BJ (cell line): Measurements from ENCODE around the gene EIF3A. TPM values are rescaled to one million over a fixed set of nuclear protein-coding genes. Genes with fewer than 3 reads are reported as not detected.

ENCODE experiments used
- CTCF ChIA-PET: fragments of 350-600 bp; formaldehyde crosslinking; extraction: SDS; loops from one replicate; lab custom pipeline; 2021; ENCODE audit warnings: antibody characterized with exemption, inconsistent platforms; lab: Yijun Ruan, JAX
- POLR2A ChIA-PET: fragments of 300-600 bp; sonication (Branson Sonifier 250); formaldehyde crosslinking; extraction: SDS; loops from one replicate; lab custom pipeline; 2021; ENCODE audit warnings: antibody characterized with exemption; lab: Charles Lee
- DNase-seq: peaks from one replicate; pipeline ENCODE4 v3.0.0-alpha.2; 2011; ENCODE audit warnings: low read depth
- H3K27me3 ChIP-seq: 2 replicates; pipeline ENCODE4 v1.6.0; 2011; ENCODE audit warnings: low read length; ENCODE audit not compliant: control insufficient read depth, insufficient read depth
- H3K36me3 ChIP-seq: 2 replicates; pipeline ENCODE4 v1.5.1; 2011; ENCODE audit warnings: low read length; ENCODE audit not compliant: control insufficient read depth, insufficient read depth
- H3K4me3 ChIP-seq: 2 replicates; pipeline ENCODE4 v1.5.1; 2011; ENCODE audit warnings: low read depth, mild to moderate bottlenecking, control low read depth, low read length
- polyA minus RNA-seq: library from RNA; depleted of rRNA, polyadenylated mRNA; stranded (reverse); fragments of >200 nt; gene quantifications from 2 replicates; pipeline ENCODE4 v1.2.3, GENCODE V29; 2011; rRNA and poly(A)+ RNA removed
- polyA plus RNA-seq: library from polyadenylated mRNA; depleted of rRNA; stranded (reverse); fragments of >200 nt; gene quantifications from 2 replicates; pipeline ENCODE4 v1.2.3, GENCODE V29; 2011; rRNA removed
- TF ChIP-seq, protein P1 (sequence below): IDR thresholded peaks from 2 replicates; pipeline ENCODE4 v1.5.1; 2011; ENCODE audit warnings: low read depth, mild to moderate bottlenecking, control low read depth, inconsistent platforms, low read length, moderate library complexity; ENCODE audit not compliant: insufficient read depth

The EIF3A gene, protein sequence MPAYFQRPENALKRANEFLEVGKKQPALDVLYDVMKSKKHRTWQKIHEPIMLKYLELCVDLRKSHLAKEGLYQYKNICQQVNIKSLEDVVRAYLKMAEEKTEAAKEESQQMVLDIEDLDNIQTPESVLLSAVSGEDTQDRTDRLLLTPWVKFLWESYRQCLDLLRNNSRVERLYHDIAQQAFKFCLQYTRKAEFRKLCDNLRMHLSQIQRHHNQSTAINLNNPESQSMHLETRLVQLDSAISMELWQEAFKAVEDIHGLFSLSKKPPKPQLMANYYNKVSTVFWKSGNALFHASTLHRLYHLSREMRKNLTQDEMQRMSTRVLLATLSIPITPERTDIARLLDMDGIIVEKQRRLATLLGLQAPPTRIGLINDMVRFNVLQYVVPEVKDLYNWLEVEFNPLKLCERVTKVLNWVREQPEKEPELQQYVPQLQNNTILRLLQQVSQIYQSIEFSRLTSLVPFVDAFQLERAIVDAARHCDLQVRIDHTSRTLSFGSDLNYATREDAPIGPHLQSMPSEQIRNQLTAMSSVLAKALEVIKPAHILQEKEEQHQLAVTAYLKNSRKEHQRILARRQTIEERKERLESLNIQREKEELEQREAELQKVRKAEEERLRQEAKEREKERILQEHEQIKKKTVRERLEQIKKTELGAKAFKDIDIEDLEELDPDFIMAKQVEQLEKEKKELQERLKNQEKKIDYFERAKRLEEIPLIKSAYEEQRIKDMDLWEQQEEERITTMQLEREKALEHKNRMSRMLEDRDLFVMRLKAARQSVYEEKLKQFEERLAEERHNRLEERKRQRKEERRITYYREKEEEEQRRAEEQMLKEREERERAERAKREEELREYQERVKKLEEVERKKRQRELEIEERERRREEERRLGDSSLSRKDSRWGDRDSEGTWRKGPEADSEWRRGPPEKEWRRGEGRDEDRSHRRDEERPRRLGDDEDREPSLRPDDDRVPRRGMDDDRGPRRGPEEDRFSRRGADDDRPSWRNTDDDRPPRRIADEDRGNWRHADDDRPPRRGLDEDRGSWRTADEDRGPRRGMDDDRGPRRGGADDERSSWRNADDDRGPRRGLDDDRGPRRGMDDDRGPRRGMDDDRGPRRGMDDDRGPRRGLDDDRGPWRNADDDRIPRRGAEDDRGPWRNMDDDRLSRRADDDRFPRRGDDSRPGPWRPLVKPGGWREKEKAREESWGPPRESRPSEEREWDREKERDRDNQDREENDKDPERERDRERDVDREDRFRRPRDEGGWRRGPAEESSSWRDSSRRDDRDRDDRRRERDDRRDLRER (N-terminal part only)
- polyA plus RNA-seq (17.5 and 36.1 TPM in 2 replicates), polyA minus RNA-seq (31.0 and 53.3 TPM in 2 replicates)

DNA sequence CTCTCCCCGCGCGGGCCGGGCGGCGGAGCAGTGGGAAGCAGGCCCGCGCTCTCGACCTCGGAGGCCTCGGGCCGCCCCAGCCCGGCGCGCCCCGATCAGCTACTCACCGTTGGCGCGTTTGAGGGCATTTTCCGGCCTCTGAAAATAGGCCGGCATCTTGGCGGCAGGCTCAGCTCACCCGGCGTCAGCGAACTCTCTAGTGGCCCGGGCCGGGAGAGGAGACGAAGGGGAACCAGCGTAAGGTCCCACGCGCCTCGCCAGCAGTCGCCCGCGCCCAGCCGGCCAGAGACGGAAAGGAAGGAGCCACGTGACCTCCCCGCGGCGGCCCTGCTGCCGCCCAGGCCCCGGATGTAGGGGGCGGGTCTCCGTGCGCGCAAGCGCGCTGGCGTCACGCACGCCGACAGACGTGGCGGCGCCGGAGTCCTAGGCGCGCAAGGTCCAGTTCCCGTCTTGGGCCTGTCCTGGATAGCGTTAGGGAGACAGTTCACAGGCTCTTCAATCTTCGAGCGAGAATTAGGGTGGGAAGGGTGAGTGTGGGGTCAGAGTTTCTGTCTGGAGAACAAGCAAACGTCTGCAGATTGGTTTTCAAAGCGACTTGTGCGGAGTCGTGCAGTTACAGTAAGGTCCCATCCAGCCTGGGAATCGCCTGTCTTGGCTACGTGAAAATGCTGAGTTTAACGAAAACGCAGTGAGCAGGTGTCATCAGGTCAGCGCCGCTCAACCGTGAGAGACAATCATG, at the start of gene EIF3A:
EIF3A (minus strand) TSS at position 297 of the 739 bp plus-strand sequence; CDS start at position 156, 141 bp downstream.
- CTCF ChIA-PET = no interaction called here
- DNase-seq = peak; percentile 51
- TF ChIP-seq, protein P1, sequence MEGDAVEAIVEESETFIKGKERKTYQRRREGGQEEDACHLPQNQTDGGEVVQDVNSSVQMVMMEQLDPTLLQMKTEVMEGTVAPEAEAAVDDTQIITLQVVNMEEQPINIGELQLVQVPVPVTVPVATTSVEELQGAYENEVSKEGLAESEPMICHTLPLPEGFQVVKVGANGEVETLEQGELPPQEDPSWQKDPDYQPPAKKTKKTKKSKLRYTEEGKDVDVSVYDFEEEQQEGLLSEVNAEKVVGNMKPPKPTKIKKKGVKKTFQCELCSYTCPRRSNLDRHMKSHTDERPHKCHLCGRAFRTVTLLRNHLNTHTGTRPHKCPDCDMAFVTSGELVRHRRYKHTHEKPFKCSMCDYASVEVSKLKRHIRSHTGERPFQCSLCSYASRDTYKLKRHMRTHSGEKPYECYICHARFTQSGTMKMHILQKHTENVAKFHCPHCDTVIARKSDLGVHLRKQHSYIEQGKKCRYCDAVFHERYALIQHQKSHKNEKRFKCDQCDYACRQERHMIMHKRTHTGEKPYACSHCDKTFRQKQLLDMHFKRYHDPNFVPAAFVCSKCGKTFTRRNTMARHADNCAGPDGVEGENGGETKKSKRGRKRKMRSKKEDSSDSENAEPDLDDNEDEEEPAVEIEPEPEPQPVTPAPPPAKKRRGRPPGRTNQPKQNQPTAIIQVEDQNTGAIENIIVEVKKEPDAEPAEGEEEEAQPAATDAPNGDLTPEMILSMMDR = no peak
- no peaks in the 10 kb centered on the region for H3K27me3 ChIP-seq
- POLR2A ChIA-PET = interaction anchor here (0.6 kb wide), 1 partner anchor 10 kb away, joined by 3 read pairs; no protein-coding TSS in a partner anchor
- no peaks in the 10 kb centered on the region for H3K36me3 ChIP-seq
- H3K4me3 ChIP-seq = peak within 1 kb of the TSS; percentile 93

DNA sequence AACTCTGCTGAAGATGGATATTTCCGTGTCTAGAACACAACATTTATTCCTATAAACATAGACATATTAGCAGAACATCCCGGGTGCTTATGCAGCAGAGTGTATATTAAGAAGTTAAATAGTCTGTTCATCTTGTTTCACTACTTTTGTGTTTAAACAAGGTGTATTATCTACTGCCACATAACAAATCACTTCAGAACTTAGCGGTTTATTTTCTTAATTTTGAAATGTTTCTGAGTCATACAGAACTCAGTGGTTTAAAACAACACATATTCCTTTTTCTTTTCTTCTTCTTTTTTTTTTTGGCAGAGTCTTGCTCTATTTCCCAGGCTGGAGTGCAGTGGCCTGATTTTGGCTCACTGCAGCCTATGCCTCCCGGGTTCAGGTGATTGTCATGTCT, 49.1 kb upstream of the EIF3A start:
- POLR2A ChIA-PET = no interaction called here
- DNase-seq = no peak
- peaks cover 18% of the 10 kb centered on the region for H3K36me3 ChIP-seq
- TF ChIP-seq, protein P1 = no peak
- H3K4me3 ChIP-seq = no peak overlapping the region
- CTCF ChIA-PET = no interaction called here
- no peaks in the 10 kb centered on the region for H3K27me3 ChIP-seq

DNA sequence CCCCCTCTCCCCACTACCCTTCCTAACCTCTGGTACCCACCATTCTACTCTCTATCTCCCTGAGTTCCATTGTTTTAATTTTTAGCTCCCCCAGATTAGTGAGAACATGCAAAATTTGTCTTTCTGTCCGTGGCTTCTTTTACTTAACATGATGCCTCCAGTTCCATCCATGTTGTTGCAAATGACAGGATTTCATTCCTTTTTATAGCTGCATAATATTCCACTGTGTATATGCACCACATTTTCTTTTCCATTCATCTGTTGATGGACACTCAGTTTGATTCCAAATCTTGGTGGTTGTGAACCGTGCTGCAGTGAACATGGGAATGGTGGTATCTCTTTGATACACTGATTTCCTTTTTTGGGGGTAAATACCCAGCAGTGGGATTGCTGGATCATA, 45.3 kb upstream of the EIF3A start:
- CTCF ChIA-PET = no interaction called here
- H3K4me3 ChIP-seq = no peak overlapping the region
- no peaks in the 10 kb centered on the region for H3K27me3 ChIP-seq
- POLR2A ChIA-PET = no interaction called here
- TF ChIP-seq, protein P1 = no peak
- peaks cover 14% of the 10 kb centered on the region for H3K36me3 ChIP-seq
- no peak for DNase-seq

DNA sequence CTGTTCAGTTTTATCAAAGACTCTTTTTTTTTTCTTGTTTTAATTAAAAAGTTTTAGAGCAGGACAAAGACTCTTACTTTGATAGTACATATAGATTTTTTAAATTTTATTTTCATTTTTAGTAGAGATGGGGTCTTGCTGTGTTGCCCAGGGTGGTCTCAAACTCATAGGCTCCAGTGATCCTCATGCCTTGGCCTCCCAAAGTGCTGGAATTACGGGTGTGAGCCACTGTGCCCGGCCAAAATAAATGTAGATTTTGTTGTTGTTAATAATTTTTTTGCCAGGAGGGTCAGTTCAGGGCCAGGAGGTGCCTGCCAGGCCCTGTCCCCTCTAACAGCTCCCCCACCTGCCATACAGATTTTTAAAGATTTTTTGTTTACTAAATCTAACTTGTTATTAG, 40.3 kb upstream of the EIF3A start:
- POLR2A ChIA-PET = no interaction called here
- no peak for DNase-seq
- TF ChIP-seq, protein P1 = no peak
- no peak overlapping the region for H3K4me3 ChIP-seq
- no peaks in the 10 kb centered on the region for H3K27me3 ChIP-seq
- CTCF ChIA-PET = no interaction called here
- H3K36me3 ChIP-seq = peaks cover 6% of the 10 kb centered on the region
